Mucosa of stomach (tissue), 1 donor: Measurements from ENCODE around the gene BTBD9.

Experiments
- H3K27me3 ChIP-seq: one replicate; pipeline ENCODE4 v1.7.0; 2013; ENCODE audit warnings: mild to moderate bottlenecking, low read length; ENCODE audit not compliant: control insufficient read depth, insufficient read depth
- H3K36me3 ChIP-seq: one replicate; pipeline ENCODE4 v1.7.0; 2013; ENCODE audit warnings: low read length; ENCODE audit not compliant: control insufficient read depth, insufficient read depth
- H3K4me1 ChIP-seq: one replicate; pipeline ENCODE4 v1.7.0; 2013; ENCODE audit warnings: mild to moderate bottlenecking, low read length; ENCODE audit not compliant: control insufficient read depth, insufficient read depth
- H3K4me3 ChIP-seq: one replicate; pipeline ENCODE4 v1.7.0; 2013; ENCODE audit warnings: low read length
- H3K9ac ChIP-seq: one replicate; pipeline ENCODE4 v1.7.0; 2013; ENCODE audit warnings: mild to moderate bottlenecking, low read length, moderate library complexity
- H3K9me3 ChIP-seq: one replicate; pipeline ENCODE4 v1.7.0; 2013; ENCODE audit warnings: mild to moderate bottlenecking, low read length, moderate library complexity; ENCODE audit not compliant: control insufficient read depth
- donor health status: Pancreatic carcinoma.

The BTBD9 gene

DNA sequence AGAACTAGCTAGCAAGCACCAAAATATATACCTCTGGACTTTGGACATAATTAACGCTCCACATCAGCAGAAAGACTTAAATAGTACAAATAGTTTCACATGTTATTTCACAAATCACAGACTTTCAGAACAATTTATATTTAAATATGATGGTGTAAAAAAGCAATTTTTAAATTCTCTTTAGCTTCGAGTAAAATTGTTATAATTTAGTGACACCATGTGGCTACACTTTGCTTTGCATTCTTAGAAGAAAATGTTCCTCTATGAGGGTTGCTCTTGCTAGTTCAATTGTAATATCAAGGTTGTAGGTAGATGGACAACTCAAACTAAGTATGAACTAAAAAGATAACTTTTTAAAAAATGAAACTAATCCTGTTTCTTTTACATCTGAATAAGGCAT lies 69.0 kb downstream of the BTBD9 start:
- Histone ChIP-seq H3K4me3 (no peak overlapping the region), H3K9ac (no peak overlapping the region), H3K4me1 (no peaks in the 10 kb centered on the region), H3K36me3 (no peaks in the 10 kb centered on the region), H3K9me3 (no peaks in the 10 kb centered on the region), H3K27me3 (no peaks in the 10 kb centered on the region)

- no peak overlapping the region for H3K4me3 ChIP-seq
- no peaks in the 10 kb centered on the region for H3K4me1 ChIP-seq
- no peaks in the 10 kb centered on the region for H3K36me3 ChIP-seq
- H3K9me3 ChIP-seq, result no peaks in the 10 kb centered on the region
- no peaks in the 10 kb centered on the region for H3K27me3 ChIP-seq
- no peak overlapping the region for H3K9ac ChIP-seq
Observed at GRCh38 chr6:38567436-38567835, 72.3 kb downstream of the BTBD9 start.

- Histone ChIP-seq H3K27me3 (no peaks in the 10 kb centered on the region), H3K36me3 (no peaks in the 10 kb centered on the region), H3K4me1 (no peaks in the 10 kb centered on the region), H3K9ac (no peak overlapping the region), H3K4me3 (no peak overlapping the region), H3K9me3 (no peaks in the 10 kb centered on the region)
Observed at GRCh38 chr6:38566295-38567030, 73.3 kb downstream of the BTBD9 start.

- no peaks in the 10 kb centered on the region for H3K27me3 ChIP-seq
- no peaks in the 10 kb centered on the region for H3K36me3 ChIP-seq
- no peak overlapping the region for H3K4me3 ChIP-seq
- no peaks in the 10 kb centered on the region for H3K4me1 ChIP-seq
- no peak overlapping the region for H3K9ac ChIP-seq
- H3K9me3 ChIP-seq, result no peaks in the 10 kb centered on the region
Observed at GRCh38 chr6:38564301-38564700, 75.4 kb downstream of the BTBD9 start.

DNA sequence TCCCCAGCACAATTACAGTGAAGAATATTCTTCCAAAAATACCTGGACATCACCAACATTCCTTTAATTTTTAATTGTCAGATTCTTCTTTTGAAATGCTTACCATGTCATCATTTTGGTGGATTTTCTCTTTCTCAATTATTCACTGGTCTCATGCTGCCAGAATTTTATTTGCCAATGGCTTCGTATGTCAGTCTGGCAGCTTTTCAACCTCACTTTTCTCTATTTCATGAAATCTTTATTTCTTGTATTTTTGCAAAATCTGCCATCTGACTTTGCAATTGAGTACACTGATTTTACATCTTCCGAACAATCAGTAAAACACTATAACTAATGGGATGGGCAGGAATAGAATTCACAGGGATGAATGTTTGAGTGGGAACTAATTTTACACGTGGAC lies 84.1 kb downstream of the BTBD9 start:
- no peaks in the 10 kb centered on the region for H3K9me3 ChIP-seq
- no peaks in the 10 kb centered on the region for H3K36me3 ChIP-seq
- H3K27me3 ChIP-seq, result no peaks in the 10 kb centered on the region
- no peak overlapping the region for H3K4me3 ChIP-seq
- H3K4me1 ChIP-seq, result peaks cover 8% of the 10 kb centered on the region
- H3K9ac ChIP-seq, result no peak overlapping the region

- Histone ChIP-seq H3K4me1 (peaks cover 8% of the 10 kb centered on the region), H3K27me3 (no peaks in the 10 kb centered on the region), H3K9me3 (no peaks in the 10 kb centered on the region), H3K4me3 (no peak overlapping the region), H3K9ac (no peak overlapping the region), H3K36me3 (no peaks in the 10 kb centered on the region)
Observed at GRCh38 chr6:38554700-38555413, 84.9 kb downstream of the BTBD9 start.

GRCh38 chr6:38554014-38554413 lies 85.7 kb downstream of the BTBD9 start:
- Histone ChIP-seq H3K9ac (no peak overlapping the region), H3K4me1 (peaks cover 8% of the 10 kb centered on the region), H3K36me3 (no peaks in the 10 kb centered on the region), H3K4me3 (no peak overlapping the region), H3K27me3 (no peaks in the 10 kb centered on the region), H3K9me3 (no peaks in the 10 kb centered on the region)

GRCh38 chr6:38552121-38552520 lies 87.6 kb downstream of the BTBD9 start:
- no peak overlapping the region for H3K9ac ChIP-seq
- no peaks in the 10 kb centered on the region for H3K27me3 ChIP-seq
- peaks cover 8% of the 10 kb centered on the region for H3K4me1 ChIP-seq
- H3K36me3 ChIP-seq, result no peaks in the 10 kb centered on the region
- no peaks in the 10 kb centered on the region for H3K9me3 ChIP-seq
- no peak overlapping the region for H3K4me3 ChIP-seq

- H3K9ac ChIP-seq, result no peak overlapping the region
- H3K4me1 ChIP-seq, result peaks cover 4% of the 10 kb centered on the region
- no peaks in the 10 kb centered on the region for H3K36me3 ChIP-seq
- no peak overlapping the region for H3K4me3 ChIP-seq
- no peaks in the 10 kb centered on the region for H3K9me3 ChIP-seq
- H3K27me3 ChIP-seq, result no peaks in the 10 kb centered on the region
Observed at GRCh38 chr6:38549795-38550194, 89.9 kb downstream of the BTBD9 start.

DNA sequence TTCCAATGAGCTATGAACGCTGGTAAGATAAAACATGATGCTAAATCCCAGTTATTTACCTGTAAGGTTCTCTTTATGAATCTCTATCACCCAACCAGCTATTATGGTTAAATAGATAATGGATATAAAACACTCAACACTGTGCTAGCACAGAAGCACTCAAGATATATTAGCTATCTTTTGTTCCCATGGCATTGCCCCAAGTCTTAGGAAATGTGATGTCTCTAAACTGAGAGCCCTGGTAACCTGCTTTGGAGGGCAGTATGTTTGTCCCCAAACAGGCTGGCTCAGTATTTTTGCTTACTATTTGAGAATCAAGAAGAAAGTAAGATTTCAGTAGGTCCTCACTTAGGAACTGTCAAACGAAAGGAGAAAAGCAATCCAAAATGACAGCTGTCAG lies 90.5 kb downstream of the BTBD9 start:
- no peak overlapping the region for H3K4me3 ChIP-seq
- H3K36me3 ChIP-seq, result no peaks in the 10 kb centered on the region
- H3K4me1 ChIP-seq, result no peaks in the 10 kb centered on the region

GRCh38 chr6:38543022-38543421 lies 96.7 kb downstream of the BTBD9 start:
- no peaks in the 10 kb centered on the region for H3K4me1 ChIP-seq
- H3K4me3 ChIP-seq, result no peak overlapping the region
- H3K27me3 ChIP-seq, result no peaks in the 10 kb centered on the region
- no peaks in the 10 kb centered on the region for H3K9me3 ChIP-seq
- H3K36me3 ChIP-seq, result no peaks in the 10 kb centered on the region
- H3K9ac ChIP-seq, result no peak overlapping the region

More for the DNA sequence above, 90.5 kb downstream of the BTBD9 start:
- Histone ChIP-seq H3K27me3 (no peaks in the 10 kb centered on the region), H3K9ac (no peak overlapping the region), H3K9me3 (no peaks in the 10 kb centered on the region)

DNA sequence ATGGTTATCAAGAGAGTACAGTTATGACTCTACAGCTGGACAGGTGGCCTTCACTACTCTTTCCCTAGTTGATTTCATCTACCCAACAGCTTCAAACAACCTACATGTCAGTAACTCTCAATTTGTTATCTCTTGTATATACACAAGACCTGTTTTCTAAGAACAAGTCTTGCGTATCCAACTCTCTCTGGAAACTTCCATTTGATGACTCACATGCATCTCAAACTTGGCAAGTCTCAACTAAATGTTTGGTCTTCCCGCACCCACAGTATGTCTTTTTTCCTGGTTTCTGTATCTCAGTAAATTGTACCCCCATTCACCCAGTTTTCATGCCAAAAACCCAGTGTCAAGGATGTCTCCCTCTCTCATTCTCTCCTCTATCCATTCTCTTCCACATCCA lies 97.7 kb downstream of the BTBD9 start:
- Histone ChIP-seq H3K27me3 (no peaks in the 10 kb centered on the region), H3K4me1 (no peaks in the 10 kb centered on the region), H3K36me3 (no peaks in the 10 kb centered on the region), H3K9me3 (no peaks in the 10 kb centered on the region), H3K9ac (no peak overlapping the region), H3K4me3 (no peak overlapping the region)
